Retinal pigment epithelial cell (primary cell): ENCODE data around the gene DNAH3.

Source experiments
- DNase-seq: peaks from one replicate; pipeline ENCODE4 v3.0.0-alpha.2; 2010; ENCODE audit warnings: low read depth
- H3K4me3 ChIP-seq: 2 replicates; pipeline ENCODE4 v1.5.1; 2011; ENCODE audit warnings: mild to moderate bottlenecking, low read length, control low read depth, moderate library complexity
- CTCF ChIP-seq: conservative IDR thresholded peaks from 2 replicates; pipeline ENCODE4 v1.5.1; 2011; ENCODE audit warnings: low read depth, low read length, control low read depth, inconsistent platforms

The DNAH3 gene

GRCh38 chr16:20925751-20926150 lies 224.9 kb downstream of the DNAH3 start:
- H3K4me3 ChIP-seq: no peak overlapping the region
- TF ChIP-seq CTCF: no peak
- no peak for DNase-seq

GRCh38 chr16:20923876-20924275 lies 226.8 kb downstream of the DNAH3 start:
- DNase-seq: no peak

GRCh38 chr16:20920799-20921198 lies 229.8 kb downstream of the DNAH3 start:
- TF ChIP-seq CTCF: no peak
- no peak for DNase-seq
- H3K4me3 ChIP-seq: no peak overlapping the region

More at GRCh38 chr16:20923876-20924275, 226.8 kb downstream of the DNAH3 start:
- no peak for TF ChIP-seq CTCF
- no peak overlapping the region for H3K4me3 ChIP-seq

GRCh38 chr16:20920091-20920490 lies 230.6 kb downstream of the DNAH3 start:
- H3K4me3 ChIP-seq: no peak overlapping the region
- no peak for DNase-seq
- no peak for TF ChIP-seq CTCF

GRCh38 chr16:20918486-20919239 lies 232.0 kb downstream of the DNAH3 start:
- TF ChIP-seq CTCF: no peak
- no peak for DNase-seq
- H3K4me3 ChIP-seq: no peak overlapping the region

- no peak for TF ChIP-seq CTCF
- no peak for DNase-seq
- H3K4me3 ChIP-seq: no peak overlapping the region
Observed at GRCh38 chr16:20916942-20917341, 233.7 kb downstream of the DNAH3 start.

GRCh38 chr16:20916289-20916688 lies 234.4 kb downstream of the DNAH3 start:
- no peak overlapping the region for H3K4me3 ChIP-seq
- no peak for TF ChIP-seq CTCF
- DNase-seq: no peak
